GM12874 (cell line): ENCODE data around the gene FSTL4.
A peak's percentile ranks its signal among the peaks of the same experiment; 100 is the strongest.

ENCODE experiments used
- TF ChIP-seq, protein P1 (sequence below): IDR thresholded peaks from 2 replicates; pipeline ENCODE4 v1.5.1; 2011; ENCODE audit warnings: low read depth, mild to moderate bottlenecking, control low read depth, low read length, moderate library complexity; ENCODE audit not compliant: insufficient read depth

The FSTL4 gene

DNA sequence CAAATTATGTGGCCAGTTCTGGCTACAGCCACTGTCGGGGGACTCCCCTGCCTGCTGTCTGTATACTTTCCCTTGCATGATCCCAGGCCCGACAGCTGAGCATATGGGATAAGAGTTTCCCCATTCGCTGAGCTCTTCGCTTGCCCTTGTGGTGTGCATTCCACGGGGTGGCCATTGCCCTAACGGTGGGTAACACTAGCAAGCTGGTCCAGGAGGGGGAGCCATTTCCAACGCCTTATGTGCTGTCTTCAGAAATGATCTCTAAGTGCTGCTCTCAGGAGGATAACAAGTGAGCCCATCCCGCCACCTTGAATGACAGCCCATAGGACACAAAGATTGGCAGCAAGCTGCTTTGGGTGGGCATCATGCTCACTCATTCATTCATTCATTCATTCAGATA is 190.9 kb downstream of the FSTL4 start:
- TF ChIP-seq, protein P1, sequence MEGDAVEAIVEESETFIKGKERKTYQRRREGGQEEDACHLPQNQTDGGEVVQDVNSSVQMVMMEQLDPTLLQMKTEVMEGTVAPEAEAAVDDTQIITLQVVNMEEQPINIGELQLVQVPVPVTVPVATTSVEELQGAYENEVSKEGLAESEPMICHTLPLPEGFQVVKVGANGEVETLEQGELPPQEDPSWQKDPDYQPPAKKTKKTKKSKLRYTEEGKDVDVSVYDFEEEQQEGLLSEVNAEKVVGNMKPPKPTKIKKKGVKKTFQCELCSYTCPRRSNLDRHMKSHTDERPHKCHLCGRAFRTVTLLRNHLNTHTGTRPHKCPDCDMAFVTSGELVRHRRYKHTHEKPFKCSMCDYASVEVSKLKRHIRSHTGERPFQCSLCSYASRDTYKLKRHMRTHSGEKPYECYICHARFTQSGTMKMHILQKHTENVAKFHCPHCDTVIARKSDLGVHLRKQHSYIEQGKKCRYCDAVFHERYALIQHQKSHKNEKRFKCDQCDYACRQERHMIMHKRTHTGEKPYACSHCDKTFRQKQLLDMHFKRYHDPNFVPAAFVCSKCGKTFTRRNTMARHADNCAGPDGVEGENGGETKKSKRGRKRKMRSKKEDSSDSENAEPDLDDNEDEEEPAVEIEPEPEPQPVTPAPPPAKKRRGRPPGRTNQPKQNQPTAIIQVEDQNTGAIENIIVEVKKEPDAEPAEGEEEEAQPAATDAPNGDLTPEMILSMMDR: peak; percentile 70

DNA sequence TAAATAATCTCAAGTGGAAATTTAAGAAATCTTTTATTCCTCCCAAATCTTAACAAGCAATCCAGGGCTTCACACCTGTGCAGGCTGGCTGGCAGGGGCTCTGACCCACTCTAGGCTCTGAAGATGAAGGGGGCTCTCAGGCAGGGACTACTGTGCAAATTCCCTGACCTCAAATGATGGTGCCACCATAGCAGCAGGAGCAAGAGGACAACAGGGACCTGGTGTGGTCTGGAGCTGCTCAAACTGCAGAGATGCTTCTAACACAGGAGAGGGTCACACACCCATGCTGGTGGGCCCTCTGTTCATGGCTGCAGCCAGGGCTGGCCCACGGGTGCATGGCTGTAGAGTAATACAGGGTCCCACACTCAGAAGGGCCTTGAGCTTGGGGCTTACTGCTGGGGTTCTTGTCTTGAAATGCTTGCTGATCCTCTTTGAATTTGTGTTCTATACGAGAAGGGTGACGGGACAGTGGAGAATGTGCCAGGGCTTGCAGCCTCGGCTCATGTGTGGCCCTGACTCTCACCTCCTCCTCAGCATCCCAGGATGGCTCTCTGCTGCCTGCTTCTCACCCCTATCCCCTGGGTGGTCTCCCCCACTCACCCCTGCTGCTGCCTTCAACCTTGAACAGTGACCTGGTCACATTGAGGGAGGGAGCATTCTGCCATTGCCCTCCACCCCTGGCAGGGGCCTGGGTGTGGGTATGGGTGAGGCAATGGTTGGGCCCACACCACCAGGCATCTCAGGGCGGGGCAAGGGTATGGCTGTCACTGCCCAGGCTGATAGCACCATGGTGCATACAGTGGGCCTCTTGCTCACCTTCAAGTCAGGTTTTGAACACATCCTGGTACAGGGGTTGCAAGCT is 191.7 kb downstream of the FSTL4 start:
- TF ChIP-seq, protein P1: no peak

DNA sequence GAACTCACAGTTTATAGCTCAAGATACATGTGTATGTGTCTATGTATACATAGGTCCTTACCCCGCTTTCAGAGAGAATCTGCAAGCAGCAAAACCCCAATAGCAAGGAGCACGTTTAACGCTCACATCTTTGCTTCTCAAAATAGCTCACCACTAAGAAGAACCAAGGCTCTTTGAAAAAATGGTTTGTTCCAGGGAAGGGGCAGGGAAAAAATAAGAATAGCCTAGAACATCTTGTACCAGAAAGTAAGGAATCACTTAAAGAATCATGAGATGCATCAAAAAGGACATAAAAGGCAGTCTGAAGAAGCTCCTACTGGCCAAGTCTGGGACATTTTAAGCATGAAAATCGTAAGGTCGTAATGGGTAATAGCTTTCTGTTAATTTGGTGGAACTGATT is 196.4 kb downstream of the FSTL4 start:
- TF ChIP-seq, protein P1: no peak

DNA sequence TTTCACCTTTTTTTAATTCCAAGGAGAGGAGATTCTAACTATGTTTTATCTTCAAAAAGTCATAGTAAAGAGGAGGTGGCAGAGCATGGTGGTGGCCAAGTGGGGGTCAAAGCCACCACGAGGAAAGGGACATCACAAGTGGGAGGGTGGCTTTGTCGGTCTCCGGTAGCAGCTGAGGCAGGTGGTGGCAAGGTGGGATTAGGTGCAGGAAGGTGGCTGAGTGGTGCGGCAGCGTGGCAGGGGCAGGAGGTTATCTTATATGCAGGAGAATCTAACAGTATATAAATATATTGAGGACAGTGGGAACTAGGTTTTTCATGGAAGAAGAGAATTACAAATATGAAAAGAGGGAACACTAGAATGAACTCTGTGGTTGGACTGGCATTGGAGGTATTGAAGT is 196.8 kb downstream of the FSTL4 start:
- TF ChIP-seq, protein P1: no peak

DNA sequence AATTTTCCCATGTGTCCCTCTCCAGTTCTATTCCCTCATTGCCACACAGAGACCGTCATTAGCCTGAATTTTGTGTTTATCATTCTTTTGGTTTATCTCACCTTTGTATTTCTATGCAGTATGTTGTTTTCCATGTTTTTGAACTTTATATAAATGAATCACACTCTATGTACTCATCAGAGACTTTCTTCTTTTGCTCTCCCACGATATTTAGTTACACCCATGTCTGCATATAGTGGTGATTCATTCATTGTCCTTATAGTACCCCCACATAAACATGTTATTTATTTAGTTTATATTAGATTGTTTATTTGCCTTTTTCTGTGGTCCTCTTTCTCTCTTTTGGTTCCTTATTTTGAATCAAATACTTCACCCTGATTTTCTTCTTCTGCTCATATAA is 199.7 kb downstream of the FSTL4 start:
- TF ChIP-seq, protein P1: no peak

DNA sequence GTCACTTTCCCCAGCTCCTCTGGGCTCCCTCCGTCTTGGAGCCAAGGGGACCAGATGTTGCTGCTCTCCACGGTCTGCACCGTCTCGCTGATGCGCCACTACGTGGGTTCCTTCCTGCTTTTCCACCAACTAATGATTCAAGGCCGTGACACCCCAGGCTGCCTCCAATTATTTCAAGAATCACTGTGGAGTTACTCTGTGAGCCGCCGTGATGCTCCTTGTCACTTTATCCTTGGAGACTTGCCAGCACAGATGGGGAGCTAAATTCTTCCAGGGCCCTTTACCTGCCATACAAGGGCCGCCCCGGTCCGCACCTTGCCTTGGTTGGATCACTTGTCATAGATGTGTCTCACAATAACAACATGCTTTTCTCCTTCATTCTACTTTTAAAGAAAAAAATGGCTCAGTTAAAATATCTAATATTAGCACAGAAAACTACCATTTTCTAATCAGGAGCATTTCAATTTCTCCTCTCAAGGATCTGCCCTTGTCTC is 202.0 kb downstream of the FSTL4 start:
- TF ChIP-seq, protein P1: no peak

DNA sequence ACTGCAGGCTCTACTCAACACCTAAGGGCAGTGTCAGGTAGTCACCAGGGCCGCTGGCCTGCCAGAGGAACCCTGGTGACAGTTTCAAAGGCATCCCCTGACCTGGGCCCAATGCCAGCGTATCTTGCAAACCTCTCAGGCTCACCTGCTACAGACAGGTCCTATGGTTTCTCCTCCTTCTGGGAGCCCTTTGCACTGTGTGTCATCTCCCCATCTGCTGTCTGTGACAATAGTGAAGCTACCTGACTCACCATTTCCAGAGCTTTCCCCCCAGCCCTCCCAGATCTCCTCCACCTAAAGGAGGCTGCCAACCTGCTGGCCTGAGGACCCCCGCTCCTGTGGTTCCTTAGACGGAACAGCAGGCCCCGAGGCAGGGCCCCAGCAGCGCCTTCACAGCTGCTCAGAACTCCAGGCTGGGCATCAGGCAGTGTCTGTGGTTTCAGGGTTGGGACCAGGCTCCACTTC is 203.1 kb downstream of the FSTL4 start:
- TF ChIP-seq, protein P1: no peak
